Stimulated activated CD4-positive, alpha-beta T cell treated with anti-CD3 and anti-CD28 coated beads, TNF-alpha, amount 100 ng/mL, for 48 hours (primary cell): ENCODE results near the gene CD300C.
"Not testable (repeated sequence)": the region's sequence is repeated elsewhere in the genome, so short reads cannot be mapped to it uniquely, and the experiment has no call there.

ENCODE experiments used
- DNase-seq, 3 donors: peaks; one replicate each; pipeline ENCODE4 v3.0.0-alpha.2; 2020; ENCODE audit warnings: low read depth in 3 of 3

Gene CD300C

DNA sequence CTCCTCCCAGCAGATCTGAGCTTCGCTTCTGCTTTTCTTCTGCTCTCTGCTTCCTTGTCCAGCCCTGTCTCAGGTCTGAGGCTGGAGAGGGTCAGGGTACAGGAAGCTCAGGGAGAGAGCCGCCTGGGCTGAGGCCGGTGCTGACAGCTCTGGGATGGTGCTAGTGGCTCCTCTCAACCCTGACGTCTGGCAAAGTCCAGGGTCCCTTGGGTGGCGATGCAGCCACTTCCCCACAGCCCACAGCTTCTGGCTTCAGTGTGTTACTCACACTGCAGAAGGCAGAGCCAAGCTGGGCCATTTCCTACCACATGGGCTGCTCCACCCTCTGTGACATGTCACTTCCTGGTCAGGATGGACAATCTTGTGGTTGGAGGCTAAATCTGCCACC is at the start of gene CD300C:
Gene CD300C, minus strand, starts transcription at position 273 of the 388 bp plus-strand sequence. CDS start 333 bp downstream, outside the sequence.
- DNase-seq = no peak

DNA sequence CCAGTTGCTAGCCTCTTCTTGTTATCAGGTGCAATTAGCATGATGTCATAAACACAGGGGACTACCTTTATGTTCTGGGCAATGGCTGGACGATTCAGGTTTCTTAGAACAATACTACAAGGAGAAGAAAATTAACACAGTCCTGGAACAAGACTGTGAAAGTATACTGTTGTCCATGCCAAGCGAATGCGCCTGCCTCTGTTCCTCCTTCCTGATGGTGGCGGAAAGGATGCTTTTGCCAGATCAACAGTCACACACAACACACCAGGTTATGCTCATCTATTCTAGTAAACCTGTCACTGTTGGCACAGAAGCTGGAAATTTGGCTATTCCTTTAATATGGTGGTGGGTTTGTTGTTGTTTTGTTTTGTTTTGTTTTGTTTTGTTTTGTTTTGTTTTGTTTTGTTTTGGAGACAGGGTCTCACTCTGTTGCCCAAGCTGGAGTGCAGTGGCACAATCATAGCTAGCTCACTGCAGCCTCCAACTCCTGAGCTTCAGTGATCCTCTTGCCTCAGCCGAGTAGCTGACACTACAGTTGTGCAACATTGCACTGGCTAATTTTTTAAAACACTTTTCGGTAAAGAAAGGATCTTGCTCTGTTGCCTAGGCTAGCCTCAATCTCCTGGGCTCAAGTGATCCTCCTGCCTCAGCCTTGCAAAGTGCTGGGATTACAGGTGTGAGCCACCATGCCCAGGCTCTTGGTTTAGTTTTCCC is 49.3 kb upstream of the CD300C start:
- DNase-seq = no peak

DNA sequence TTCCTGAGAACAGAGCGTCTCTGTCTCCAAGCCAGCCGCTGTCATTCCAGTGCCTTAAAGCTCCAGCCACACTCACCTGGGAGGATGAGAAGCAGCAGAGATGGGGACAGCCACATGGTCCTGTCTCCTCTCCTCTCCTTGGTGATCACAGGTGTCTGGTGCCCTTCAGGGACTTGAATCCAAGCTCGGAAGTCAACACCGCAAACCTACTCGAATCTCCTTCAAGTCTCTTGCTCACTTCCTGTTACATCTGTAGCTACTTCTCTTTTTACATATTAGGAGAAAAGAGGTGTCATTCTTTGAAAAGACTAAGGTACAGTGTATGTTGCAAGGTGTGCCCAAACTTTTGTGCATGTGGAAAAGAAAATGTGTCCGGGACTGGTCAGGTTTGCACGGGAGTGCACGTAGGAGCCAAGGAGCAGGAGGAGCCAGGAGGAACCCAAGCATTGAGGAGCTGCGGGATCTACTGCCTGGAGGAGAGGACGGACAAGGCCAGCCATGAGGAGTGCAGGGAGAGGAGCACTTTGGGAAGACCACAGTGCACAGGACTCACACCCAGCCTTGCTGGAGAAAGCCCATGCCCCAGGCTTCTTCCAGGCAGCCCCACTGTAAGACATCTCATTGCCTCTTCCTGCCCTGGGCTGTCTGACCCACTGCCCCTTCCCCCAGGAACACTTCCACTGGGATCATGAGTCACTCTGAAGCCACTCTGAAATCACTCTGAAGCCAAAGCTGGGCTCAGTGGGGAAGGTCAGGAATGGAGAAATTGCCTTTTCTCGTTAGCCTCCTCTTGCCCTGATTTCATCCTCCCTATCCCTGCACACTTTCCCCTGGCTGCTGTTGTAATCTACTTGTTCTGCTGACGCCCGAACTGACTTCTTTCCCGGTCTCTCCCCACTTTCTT is 46.4 kb upstream of the CD300C start, which contains the start of gene CD300LD:
Gene CD300LD, minus strand, starts transcription at position 197 of the 904 bp plus-strand sequence. Its CDS starts 81 bp downstream, at position 116.
- no peak for DNase-seq

DNA sequence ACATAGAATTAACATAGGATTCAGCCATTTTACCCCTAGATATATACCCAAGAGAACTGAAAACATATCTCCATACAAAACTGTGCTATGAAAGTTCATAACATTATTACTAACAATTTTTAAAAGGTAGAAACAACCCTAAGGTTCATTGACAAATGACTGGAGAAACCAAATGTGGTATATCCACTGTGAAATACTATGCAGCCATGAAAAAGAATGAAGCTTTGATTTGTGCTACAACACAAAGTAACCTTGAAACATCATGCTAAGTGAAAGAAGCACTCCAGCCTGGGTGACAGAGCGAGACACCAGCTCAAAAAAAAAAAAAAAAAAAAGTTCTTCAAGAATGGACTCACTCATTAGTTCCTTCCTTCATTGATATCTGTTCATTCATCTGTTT is 45.6 kb upstream of the CD300C start:
- no peak for DNase-seq

DNA sequence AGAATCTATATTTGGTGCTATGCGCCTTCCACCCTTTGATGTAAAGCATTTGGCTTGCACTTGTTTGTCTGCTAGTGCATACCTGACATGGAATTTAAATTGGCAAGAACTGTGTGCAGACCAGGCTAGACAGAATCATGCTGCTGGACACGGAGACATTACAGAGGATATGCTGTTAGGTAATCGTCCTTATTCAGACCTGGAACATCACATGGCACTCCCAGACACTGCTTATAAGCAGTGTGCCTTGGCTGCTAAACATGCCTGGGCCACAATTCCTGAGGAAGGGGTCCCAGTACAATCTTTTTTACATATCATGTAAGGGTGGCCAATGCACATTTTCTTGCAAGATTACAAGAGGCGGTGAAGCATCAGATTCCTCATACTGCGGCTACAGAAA is 39.8 kb upstream of the CD300C start:
- no peak for DNase-seq

DNA sequence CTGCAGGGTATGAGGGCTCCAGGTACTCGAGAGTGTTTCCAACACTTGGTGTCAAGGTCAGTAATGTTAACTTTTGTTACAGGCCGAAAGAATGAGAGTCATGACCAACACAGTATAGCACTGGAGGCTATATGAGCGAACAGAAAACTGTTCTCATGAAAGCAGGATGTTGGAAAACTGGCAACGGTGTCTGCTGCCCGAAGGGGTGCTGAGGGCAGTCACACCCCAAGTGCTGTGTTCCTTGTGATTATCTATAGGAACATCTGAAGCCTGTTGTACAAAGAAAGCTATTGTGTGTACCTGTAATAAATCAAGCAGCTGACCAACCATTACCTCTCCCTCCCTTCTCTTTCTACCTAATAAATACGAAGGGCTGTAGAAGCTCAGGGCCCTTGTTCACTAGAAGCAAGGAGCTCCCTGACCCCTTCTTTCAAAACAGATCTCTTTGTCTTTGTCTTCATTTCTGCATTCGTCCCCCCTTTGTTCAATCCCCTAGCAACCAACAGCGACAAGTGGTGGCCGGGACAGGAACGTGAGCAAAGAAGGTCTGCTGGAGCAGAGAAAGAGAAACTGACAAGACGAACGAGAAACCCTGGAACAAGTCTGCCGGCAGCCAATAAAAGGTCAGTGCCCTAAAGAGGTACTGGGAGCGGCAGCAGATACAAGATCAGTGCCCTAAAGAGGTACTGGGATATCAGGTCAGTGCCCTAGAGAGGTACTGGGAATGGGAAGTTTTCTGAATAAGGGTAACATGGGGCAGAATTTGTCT is 38.6 kb upstream of the CD300C start:
- DNase-seq = no peak

DNA sequence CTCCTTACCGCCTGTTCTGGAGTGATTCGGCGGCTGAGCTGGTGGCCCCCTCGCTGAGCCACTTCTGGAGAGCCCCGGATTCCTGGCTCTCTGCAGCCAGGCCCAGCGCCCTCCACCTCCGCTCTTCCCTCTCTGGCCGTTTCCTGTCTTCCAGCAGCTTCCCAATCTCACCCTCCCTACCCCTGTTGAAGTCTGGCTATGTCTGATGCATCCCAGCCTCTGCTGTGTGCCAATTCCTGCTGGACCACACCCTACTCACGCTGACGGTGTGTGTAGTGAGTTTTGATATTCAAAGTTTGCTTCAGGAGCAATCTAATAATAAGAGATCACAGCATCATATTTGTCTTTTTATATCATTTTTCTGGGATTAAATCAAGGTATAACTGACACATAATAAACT is 36.7 kb upstream of the CD300C start:
- DNase-seq = no peak

DNA sequence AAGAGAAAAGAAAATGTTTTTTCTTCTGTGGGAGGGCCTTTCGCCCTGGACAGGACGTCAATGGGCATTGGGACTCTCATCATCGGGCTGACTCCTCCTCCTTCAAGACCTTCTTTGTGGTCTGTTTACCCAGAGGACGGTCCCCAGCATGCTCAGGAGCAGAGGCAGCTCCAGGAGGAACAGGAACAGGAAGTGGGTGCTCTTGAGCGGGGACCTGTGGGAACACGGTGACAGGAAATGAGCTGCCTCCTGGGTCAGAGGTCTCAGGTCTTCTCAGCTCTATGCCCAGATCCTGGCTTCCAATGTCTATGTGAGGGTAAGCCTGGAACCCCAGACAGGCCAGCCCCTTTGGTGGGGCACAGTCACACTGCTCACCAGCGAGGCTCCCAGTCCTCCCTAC is 34.0 kb upstream of the CD300C start:
- no peak for DNase-seq

DNA sequence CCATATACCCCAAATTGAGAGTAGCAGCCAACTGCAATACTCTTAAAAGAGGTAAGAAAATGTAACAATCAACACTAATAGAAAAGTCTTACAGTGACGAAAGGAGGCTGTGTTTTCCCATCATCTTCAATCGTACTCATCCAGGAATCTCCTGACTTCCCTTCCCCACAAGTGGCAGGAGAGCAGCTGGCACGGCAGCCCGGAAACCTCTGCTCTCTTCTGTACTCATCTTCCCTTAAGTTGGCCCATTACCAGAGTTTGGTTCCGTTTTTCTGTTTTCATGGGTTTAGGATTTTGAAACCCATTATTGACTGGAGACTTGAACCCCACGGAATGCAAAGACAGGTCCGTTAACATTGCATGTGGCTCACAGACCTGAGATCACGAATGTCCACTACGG is 33.1 kb upstream of the CD300C start:
- DNase-seq = no peak

DNA sequence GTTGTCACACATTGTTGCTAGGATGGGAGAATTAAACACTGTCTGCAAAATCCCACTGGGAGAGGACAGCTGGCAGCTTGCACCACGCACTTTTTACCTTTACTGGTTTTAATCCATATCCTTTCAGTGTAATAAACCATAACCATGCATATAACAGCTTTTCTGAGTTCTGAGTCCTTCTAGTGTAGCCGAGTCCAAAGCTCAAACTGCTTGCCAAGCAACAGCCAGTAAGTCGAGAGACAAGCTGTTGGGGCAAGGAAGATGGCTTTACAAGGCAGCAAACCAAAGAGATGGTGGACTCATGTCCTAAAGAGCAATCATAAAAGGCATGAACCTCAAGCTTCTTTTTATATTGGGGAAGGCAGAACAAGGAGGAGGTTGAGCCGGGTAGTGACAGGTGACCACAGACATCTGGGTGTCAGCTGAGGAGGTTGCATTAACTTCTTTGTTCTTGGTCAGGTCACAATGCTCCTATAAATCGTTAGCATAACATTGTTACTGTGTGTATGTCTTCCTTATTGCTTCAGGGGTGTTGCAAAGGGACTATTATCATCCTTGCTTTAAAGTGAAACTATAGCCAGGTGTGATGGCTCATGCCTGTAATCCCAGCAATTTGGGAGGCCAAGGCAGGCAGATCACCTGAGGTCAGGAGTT is 28.7 kb upstream of the CD300C start:
- DNase-seq = no peak

DNA sequence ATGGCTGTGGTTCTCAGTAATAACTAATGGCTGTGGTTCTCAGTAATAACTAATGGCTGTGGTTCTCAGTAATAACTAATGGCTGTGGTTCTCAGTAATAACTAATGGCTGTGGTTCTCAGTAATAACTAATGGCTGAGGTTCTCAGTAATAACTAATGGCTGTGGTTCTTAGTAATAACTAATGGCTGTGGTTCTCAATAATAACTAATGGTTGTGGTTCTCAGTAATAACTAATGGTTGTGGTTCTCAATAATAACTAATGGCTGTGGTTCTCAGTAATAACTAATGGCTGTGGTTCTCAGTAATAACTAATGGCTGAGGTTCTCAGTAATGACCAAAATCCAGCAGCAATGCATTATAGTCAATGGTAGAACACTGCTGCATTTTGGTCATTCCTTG is 27.7 kb upstream of the CD300C start:
- DNase-seq = not testable (repeated sequence)

DNA sequence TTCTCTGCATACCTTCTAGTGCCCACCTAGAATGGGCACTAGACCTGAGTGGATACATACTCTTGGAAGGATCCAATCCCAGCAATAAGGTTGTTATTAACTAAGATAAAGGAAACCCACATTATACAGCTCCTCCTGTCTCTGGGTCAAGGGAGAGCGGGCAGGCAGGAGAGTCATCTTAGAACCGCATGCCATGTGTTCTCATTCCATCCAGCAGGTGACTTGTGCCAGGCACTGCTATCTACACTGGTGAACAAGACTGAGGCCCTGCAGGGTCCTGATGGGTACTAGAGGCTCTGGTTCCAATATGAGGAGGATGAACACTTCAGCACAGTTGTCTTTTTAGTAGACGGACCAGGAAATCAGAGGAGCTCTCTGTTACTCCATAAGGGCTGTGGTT is 27.3 kb upstream of the CD300C start:
- DNase-seq = no peak

DNA sequence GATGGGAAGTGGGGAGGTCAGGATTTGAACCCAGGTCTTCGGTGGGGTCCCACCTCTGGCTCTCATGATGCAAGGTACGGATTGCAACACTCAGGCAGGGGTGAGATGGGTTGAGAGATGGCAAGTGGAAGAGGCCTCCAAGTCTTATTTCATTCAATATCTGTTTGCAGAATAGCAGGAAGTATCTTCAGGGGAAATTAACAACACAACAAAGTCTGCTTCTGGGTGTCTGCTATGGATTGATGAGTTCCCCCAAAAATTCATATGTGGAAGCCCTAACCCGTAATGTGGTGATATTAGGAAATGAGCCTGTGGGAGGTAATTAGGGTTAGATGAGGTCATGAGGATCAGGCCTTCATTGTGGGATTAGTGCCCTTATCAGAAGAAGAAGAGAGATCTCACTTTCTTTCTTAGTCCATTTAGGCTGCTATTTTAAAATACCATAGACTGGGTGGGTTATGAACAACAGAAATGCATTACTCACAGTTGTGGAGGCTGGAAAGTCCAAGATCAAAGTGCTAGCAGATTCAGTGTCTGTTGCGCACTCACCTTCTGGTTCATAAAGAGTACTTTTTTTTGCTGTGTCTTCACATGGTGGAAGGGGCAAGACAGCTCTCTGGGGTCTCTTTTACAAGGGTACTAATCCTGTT is 25.8 kb upstream of the CD300C start:
- no peak for DNase-seq

DNA sequence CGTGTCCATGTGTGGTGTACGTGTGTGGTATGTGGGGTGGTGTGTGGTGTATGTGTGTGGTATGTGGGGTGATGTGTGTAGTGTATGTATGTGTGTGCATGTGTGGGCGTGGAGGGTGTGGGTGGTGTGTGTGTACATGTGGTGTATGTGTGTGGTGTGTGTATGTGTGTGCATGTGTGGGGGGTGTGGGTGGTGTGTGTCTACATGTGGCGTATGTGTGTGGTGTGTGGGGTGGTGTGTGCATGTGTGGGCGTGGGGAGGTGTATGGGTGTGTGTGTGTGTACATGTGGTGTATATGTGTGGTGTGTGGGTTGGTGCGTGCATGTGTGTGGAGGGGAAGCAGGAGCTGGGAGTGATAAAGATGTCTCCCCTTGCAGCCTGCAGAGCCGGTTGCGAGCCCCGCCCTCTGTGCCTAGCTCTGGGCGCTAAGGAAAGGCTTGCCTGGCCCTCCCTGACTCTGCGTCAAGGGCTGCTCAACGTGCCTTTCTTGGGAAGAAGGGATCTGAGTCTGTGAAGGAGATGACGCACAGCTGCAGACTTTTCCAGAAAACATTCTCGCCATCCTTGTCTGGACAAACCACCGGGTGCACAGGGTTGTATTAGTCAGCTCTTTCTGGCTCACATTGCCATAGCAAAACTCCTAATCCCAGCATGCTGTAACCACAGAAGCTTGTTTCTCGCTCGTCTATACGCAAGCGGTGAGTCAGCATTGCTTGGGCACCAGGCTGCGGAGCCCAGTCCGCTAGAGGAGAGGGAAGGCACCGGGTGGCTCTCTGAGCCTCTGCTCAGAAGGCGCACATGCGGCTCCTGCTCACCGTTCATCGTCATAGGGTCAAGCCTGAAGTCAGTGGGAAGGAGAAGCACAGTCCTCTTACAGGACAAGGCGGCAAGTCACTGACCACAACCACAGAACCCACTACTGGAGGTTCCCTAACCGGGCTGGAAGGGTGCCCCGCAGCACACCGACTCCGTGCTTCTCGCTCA is 23.4 kb upstream of the CD300C start:
- DNase-seq = peak; percentile 14 to 43 (median 15)

DNA sequence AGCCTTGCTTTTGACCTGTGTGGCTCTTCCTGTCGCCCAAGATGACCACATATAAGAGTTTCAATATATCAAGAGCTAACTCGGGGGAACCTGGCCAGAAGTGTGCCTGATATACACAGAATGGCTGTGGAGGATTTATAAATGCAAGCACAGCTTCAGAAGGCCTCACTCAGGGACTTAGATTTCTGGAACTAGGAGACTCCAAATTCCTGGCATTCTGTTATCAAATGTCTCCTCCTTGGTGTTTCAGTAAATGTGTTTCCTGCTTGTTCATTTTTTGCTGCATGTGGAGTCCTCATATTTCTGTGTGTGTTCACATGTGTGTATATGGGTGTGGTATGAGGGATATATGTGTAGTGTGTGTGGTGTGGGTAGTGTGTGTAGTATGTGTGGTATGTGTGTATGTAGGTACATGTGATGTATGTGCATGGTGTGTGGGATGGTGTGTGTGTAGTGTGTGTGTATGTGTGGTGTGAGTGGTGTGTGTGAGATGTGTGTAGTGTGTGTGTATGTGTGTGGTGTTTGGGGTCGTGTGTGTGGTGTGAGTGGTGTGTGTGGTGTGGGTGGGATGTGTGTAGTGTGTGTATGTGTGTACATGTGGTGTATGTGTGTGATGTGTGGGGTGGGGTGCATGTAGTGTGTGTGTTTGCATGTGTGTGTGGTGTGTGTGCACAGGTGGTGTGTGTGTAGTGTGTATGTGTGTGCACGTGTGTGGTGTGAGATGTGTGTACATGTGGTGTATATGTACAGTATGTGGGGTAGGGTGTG is 22.4 kb upstream of the CD300C start:
- no peak for DNase-seq

DNA sequence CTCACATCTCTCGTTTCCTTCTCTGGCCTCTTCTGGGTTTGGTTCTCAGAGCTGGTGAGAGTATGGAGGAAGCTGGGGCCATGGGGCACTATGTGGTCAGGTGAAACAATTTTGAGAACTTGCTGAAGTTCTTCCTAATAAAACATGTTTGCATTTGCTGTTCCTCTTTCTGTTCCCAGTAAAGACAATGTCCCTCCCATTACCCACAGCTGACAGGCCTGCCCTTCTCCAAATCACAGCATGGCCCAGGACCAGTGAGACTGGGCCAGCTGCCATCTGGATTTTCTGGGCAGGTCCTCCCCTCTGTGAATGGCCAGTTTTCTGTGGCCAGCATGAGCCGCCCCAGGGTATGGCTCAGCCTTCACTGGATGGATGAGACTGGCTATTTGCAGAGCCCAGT is 21.5 kb upstream of the CD300C start, which contains the start of gene CD300H:
Gene CD300H, minus strand, starts transcription at position 113 of the 400 bp plus-strand sequence.
- DNase-seq = no peak

DNA sequence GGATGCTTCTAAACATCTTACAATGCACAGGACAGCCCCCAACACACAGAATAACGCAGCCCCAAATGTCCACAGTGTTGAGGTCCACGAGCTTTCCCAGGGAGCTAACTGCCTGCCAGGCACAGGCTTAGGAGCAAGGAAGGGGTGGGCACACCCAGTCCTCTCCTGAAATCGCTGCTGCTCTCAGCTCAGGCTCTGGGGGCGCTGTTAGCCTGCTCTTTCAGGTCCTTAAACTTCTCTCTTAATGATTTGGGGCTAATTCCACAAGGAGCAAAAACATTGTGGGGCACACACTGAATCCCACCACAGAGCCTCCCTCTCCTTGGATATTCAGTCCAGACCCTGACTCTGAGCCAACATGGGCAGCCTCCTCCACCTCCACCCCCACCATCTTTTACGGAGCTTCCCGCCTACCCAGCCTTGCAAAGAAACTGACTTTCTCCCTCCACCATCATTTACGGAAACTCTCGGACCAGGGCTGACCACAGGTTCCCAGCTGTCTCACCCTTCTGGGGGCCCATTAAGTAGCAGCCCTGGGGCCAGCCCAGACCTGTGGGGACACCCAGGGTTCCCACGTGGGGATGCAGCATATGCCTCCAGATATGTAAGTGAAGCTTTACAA is 20.3 kb upstream of the CD300C start:
- peak in 2 of 3 donors; percentile 17 for DNase-seq

DNA sequence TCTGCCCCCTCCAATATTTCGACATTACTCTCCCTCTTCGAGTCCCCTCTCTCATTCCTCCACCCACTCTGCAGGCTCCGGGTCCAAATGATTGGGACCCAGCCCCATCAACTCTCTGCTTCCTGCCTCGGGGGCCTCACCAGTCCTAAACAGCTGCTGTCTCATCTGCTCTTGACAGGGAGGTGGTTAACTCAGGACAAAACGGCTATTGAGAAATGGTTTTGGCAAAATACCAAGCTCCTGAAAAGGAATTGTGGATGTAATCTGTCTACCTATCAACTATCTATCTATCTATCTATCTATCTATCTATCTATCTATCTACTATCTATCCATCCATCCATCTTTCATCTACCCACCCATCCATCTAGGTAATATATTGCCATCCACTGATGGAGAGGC is 19.2 kb upstream of the CD300C start:
- no peak for DNase-seq

DNA sequence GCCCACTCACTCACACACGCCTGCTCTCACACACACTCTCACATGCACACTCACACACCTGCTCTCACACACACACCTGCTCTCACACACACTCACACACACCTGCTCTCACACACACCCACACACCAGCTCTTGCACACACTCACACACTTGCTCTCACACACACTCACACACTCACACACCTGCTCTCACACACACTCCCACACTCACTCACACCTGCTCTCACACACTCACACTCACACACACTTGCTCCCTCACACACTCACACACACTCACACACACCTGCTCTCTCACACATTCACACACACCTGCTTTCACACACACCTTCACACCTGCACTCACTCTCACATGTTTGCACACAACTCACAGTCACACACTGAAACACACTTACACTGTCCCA is 17.4 kb upstream of the CD300C start:
- no peak for DNase-seq
